ENCODE measurements around the gene SNTG2.

The SNTG2 gene

DNA sequence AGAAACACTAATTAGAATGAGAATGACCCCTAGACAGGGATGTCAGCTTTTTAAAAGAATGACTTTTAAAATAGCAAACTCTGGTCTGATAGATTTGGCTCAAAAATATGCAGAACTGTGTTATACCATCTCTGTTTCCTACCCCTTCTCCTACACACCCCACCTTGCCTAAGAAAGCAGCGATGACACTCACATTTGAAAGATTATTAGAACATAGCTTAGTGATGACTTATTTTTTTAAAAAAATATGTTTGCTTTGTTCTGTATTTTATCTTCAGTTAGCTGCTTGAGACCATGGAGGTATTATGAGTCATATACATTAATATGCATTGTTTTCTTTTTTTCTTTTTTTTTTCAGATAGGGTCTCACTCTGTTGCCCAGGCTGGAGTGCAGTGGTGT lies 286.0 kb downstream of the SNTG2 start:
- TF ChIP-seq FOXP2 (optimal IDR thresholded peaks at IDR 0.05; ENCODE audit: borderline replicate concordance, extremely low read depth, extremely low read length, insufficient read depth) (no peak), SIN3A (IDR thresholded peaks at IDR 0.05; ENCODE audit: borderline replicate concordance, insufficient read depth, low read length) (no peak), TAF1 (IDR thresholded peaks at IDR 0.05; ENCODE audit: borderline replicate concordance, insufficient read depth, low read length) (no peak), POLR2AphosphoS5 (IDR thresholded peaks at IDR 0.05; ENCODE audit: low read depth, low read length) (no peak)
- TF ChIP-seq, protein P1, sequence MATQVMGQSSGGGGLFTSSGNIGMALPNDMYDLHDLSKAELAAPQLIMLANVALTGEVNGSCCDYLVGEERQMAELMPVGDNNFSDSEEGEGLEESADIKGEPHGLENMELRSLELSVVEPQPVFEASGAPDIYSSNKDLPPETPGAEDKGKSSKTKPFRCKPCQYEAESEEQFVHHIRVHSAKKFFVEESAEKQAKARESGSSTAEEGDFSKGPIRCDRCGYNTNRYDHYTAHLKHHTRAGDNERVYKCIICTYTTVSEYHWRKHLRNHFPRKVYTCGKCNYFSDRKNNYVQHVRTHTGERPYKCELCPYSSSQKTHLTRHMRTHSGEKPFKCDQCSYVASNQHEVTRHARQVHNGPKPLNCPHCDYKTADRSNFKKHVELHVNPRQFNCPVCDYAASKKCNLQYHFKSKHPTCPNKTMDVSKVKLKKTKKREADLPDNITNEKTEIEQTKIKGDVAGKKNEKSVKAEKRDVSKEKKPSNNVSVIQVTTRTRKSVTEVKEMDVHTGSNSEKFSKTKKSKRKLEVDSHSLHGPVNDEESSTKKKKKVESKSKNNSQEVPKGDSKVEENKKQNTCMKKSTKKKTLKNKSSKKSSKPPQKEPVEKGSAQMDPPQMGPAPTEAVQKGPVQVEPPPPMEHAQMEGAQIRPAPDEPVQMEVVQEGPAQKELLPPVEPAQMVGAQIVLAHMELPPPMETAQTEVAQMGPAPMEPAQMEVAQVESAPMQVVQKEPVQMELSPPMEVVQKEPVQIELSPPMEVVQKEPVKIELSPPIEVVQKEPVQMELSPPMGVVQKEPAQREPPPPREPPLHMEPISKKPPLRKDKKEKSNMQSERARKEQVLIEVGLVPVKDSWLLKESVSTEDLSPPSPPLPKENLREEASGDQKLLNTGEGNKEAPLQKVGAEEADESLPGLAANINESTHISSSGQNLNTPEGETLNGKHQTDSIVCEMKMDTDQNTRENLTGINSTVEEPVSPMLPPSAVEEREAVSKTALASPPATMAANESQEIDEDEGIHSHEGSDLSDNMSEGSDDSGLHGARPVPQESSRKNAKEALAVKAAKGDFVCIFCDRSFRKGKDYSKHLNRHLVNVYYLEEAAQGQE (IDR thresholded peaks at IDR 0.05; ENCODE audit: insufficient read depth in 1 of 2, low read depth in 2 of 2, low read length in 2 of 2) = no peak

DNA sequence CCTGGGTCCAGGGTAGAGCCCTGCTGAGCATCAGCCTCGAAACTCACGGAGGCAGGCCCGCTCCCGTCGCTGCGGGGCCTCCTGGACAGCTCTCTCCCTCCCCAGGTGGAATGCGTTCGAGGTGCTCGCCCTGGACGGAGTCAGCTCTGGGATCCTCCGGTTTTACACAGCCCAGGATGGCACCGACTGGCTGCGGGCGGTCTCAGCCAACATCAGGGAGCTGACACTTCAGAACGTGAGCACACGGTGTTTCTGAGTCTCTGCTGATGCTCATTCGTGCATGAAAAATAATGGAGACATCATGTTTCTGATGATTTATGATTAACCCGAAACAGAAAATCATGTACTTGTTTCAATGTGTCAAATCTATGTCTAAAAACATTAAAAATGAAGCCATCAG lies 287.1 kb downstream of the SNTG2 start:
- TF ChIP-seq, protein P1 (IDR thresholded peaks at IDR 0.05; ENCODE audit: insufficient read depth in 1 of 2, low read depth in 2 of 2, low read length in 2 of 2) = no peak
- TF ChIP-seq SIN3A (IDR thresholded peaks at IDR 0.05; ENCODE audit: borderline replicate concordance, insufficient read depth, low read length) (no peak), TAF1 (IDR thresholded peaks at IDR 0.05; ENCODE audit: borderline replicate concordance, insufficient read depth, low read length) (no peak), POLR2AphosphoS5 (IDR thresholded peaks at IDR 0.05; ENCODE audit: low read depth, low read length) (no peak), FOXP2 (optimal IDR thresholded peaks at IDR 0.05; ENCODE audit: borderline replicate concordance, extremely low read depth, extremely low read length, insufficient read depth) (no peak)

DNA sequence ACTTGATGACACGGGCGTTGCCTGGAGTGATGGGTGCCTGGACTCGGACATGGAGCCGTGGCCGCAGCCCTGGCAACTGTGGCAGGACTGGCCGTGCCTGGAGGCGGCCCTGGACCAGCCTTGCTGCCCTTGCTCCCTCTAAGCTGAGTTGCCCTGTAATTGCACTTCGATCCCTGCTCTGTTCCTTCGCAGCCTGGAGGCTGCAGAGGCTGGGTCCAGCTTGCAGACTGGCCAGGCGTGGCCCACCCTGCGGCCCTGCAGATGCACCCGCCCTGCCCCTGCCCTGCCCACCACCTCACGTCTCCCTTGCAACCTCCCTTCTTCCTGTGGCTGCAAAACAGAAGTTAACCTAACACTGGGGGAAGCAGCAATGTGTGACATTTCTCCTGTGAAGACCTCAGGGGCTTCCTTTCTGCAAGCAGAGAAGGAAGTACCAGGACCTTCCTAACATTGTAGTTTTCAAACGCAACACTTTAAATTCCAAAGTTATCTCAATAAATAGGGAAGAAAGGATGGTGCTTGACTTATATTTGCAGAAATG lies 288.0 kb downstream of the SNTG2 start:
- TF ChIP-seq POLR2AphosphoS5 (IDR thresholded peaks at IDR 0.05; ENCODE audit: low read depth, low read length) (no peak), FOXP2 (optimal IDR thresholded peaks at IDR 0.05; ENCODE audit: borderline replicate concordance, extremely low read depth, extremely low read length, insufficient read depth) (no peak), TAF1 (IDR thresholded peaks at IDR 0.05; ENCODE audit: borderline replicate concordance, insufficient read depth, low read length) (no peak), SIN3A (IDR thresholded peaks at IDR 0.05; ENCODE audit: borderline replicate concordance, insufficient read depth, low read length) (no peak)
- TF ChIP-seq, protein P1 (IDR thresholded peaks at IDR 0.05; ENCODE audit: insufficient read depth in 1 of 2, low read depth in 2 of 2, low read length in 2 of 2) = no peak

DNA sequence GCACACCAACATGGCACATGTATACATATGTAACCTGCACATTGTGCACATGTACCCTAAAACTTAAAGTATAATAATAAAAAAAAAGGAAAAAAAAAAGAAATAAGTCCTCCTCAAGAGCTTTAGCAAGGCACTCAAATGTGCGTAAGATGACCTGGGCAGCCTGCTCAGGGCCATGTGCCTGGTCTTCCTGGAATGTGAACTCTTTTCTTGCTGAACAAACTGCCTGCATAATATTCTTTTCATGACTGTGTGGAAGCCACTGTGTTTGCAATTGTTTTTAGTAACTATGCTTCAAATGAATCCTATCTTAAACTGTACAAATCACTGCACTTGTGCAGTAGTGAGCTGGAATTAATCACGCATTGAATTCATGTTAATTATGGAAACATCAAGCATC lies 294.5 kb downstream of the SNTG2 start:
- TF ChIP-seq POLR2AphosphoS5 (IDR thresholded peaks at IDR 0.05; ENCODE audit: low read depth, low read length) (no peak), FOXP2 (optimal IDR thresholded peaks at IDR 0.05; ENCODE audit: borderline replicate concordance, extremely low read depth, extremely low read length, insufficient read depth) (no peak), TAF1 (IDR thresholded peaks at IDR 0.05; ENCODE audit: borderline replicate concordance, insufficient read depth, low read length) (no peak), SIN3A (IDR thresholded peaks at IDR 0.05; ENCODE audit: borderline replicate concordance, insufficient read depth, low read length) (no peak)
- TF ChIP-seq, protein P1 (IDR thresholded peaks at IDR 0.05; ENCODE audit: insufficient read depth in 1 of 2, low read depth in 2 of 2, low read length in 2 of 2) = no peak

DNA sequence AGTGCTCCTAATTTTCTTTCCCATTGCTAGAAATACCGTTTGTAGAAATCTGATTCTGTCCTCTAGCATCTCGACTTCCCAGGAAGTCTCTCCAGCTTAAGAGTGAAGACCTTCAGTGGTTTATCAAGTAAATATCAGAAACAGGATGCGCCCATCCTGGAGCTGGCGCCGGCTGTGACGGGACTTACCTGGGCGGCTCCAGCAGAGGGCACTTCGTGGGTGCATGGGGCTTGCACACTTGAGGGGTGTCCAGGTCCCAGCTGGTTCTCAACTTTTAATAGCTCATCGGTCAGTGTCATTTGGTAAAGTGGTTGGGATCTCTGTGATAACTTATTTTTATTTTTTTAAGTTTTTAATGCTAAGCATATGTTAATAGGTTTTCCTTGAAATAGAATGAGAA lies 295.6 kb downstream of the SNTG2 start:
- no peak for TF ChIP-seq POLR2AphosphoS5 (IDR thresholded peaks at IDR 0.05; ENCODE audit: low read depth, low read length)
- TF ChIP-seq SIN3A (IDR thresholded peaks at IDR 0.05; ENCODE audit: borderline replicate concordance, insufficient read depth, low read length) = no peak
- TF ChIP-seq, protein P1 (IDR thresholded peaks at IDR 0.05; ENCODE audit: insufficient read depth in 1 of 2, low read depth in 2 of 2, low read length in 2 of 2) = no peak
- no peak for TF ChIP-seq FOXP2 (optimal IDR thresholded peaks at IDR 0.05; ENCODE audit: borderline replicate concordance, extremely low read depth, extremely low read length, insufficient read depth)
- TF ChIP-seq TAF1 (IDR thresholded peaks at IDR 0.05; ENCODE audit: borderline replicate concordance, insufficient read depth, low read length) = no peak
